ENCODE results near the gene SLC35B2.

DNA sequence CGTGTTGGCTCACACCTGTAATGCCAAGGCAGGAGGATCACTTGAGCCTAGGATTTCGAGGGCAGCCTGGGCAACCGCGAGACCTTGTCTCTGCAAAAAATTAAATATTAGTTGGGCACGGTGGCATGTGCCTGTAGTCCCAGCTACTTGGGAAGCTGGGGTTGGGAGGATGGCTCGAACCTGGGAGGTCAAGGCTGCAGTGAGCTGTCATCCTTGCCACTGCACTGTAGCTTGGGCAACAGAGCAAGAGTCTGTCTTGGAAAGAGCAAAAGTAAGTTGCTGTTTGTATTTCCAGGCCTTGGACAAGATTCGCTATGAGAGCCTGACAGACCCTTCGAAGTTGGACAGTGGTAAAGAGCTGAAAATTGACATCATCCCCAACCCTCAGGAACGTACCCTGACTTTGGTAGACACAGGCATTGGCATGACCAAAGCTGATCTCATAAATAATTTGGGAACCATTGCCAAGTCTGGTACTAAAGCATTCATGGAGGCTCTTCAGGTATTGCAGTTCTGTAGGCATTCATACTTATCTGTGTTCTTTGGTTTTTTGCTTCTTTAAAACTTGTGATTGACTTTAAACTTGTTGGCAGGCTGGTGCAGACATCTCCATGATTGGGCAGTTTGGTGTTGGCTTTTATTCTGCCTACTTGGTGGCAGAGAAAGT, 8.1 kb downstream of the SLC35B2 start:
- TF ChIP-seq CEBPB (IDR thresholded peaks at IDR 0.05): no peak
- no peak for TF ChIP-seq CREB1 (IDR thresholded peaks at IDR 0.05; ENCODE audit: low read depth)
- TF ChIP-seq TAF1 (IDR thresholded peaks at IDR 0.05; ENCODE audit: low read depth): no peak
- TF ChIP-seq FOXM1 (IDR thresholded peaks at IDR 0.05; ENCODE audit: borderline replicate concordance, low read depth): no peak
